Anterior cingulate cortex (tissue), 58 donors: ENCODE measurements around the gene CD99.

Source experiments
- DNase-seq, 58 donors: peaks; one replicate each; lab custom pipeline; 2025; lab: John Stamatoyannopoulos, UW

The CD99 gene

GRCh38 chrX:2690856-2691542 is at the start of gene CD99:
CD99 (plus strand) TSS chrX:2691295; CDS start chrX:2691361, 66 bp downstream.
- DNase-seq = no peak

- no peak for DNase-seq
Observed at GRCh38 chrX:2642146-2642545, 48.9 kb upstream of the CD99 start.

GRCh38 chrX:2642791-2643190 is 48.3 kb upstream of the CD99 start:
- DNase-seq = no peak

GRCh38 chrX:2643880-2644279 is 47.2 kb upstream of the CD99 start:
- no peak for DNase-seq

- DNase-seq = no peak
Observed at GRCh38 chrX:2645563-2645962, 45.5 kb upstream of the CD99 start.

GRCh38 chrX:2647627-2648026 is 43.5 kb upstream of the CD99 start:
- no peak for DNase-seq

- DNase-seq = no peak
Observed at GRCh38 chrX:2650037-2650436, 41.1 kb upstream of the CD99 start.

GRCh38 chrX:2650865-2651264 is 40.2 kb upstream of the CD99 start:
- DNase-seq = no peak

- no peak for DNase-seq
Observed at GRCh38 chrX:2652106-2652505, 39.0 kb upstream of the CD99 start.

- DNase-seq = no peak
Observed at GRCh38 chrX:2654436-2655340, 36.4 kb upstream of the CD99 start.

GRCh38 chrX:2656257-2656836 is 34.7 kb upstream of the CD99 start:
- no peak for DNase-seq

- DNase-seq = no peak
Observed at GRCh38 chrX:2657532-2658113, 33.5 kb upstream of the CD99 start.

- no peak for DNase-seq
Observed at GRCh38 chrX:2658585-2659292, 32.4 kb upstream of the CD99 start.

- DNase-seq = no peak
Observed at GRCh38 chrX:2662586-2662985, 28.5 kb upstream of the CD99 start.

GRCh38 chrX:2664502-2664901 is 26.6 kb upstream of the CD99 start:
- DNase-seq = no peak

- DNase-seq = no peak
Observed at GRCh38 chrX:2665387-2666304, 25.4 kb upstream of the CD99 start.

GRCh38 chrX:2666491-2666890 is 24.6 kb upstream of the CD99 start:
- DNase-seq = no peak

- no peak for DNase-seq
Observed at GRCh38 chrX:2670978-2671377, 20.1 kb upstream of the CD99 start.

GRCh38 chrX:2672084-2672483 is 19.0 kb upstream of the CD99 start:
- no peak for DNase-seq
